Trophoblast cell (in vitro differentiated cells and primary cell): ENCODE measurements around the gene TMEM242.
A peak's percentile ranks its signal among the peaks of the same experiment; 100 is the strongest.

Experiments
- DNase-seq, 2 donors: peaks; one replicate each; pipeline ENCODE4 v3.0.0-alpha.2; 2016
- H2AFZ ChIP-seq: 2 replicates; pipeline ENCODE4 v1.6.1; 2013; ENCODE audit warnings: low read length, moderate library complexity, mild to moderate bottlenecking; ENCODE audit not compliant: insufficient read depth, poor library complexity
- H2AK5ac ChIP-seq: 2 replicates; pipeline ENCODE4 v1.6.1; 2013; ENCODE audit warnings: mild to moderate bottlenecking, low read length
- H2BK120ac ChIP-seq: 2 replicates; pipeline ENCODE4 v1.6.1; 2013; ENCODE audit warnings: low read length, mild to moderate bottlenecking, moderate library complexity; ENCODE audit not compliant: insufficient read depth, poor library complexity
- H2BK12ac ChIP-seq: 2 replicates; pipeline ENCODE4 v1.6.1; 2013; ENCODE audit warnings: mild to moderate bottlenecking, low read length, moderate library complexity
- H2BK5ac ChIP-seq: 2 replicates; pipeline ENCODE4 v1.6.1; 2013; ENCODE audit warnings: low read length, low read depth, moderate library complexity, mild to moderate bottlenecking; ENCODE audit not compliant: poor library complexity
- H3K14ac ChIP-seq: 2 replicates; pipeline ENCODE4 v1.6.1; 2013; ENCODE audit warnings: mild to moderate bottlenecking, low read length
- H3K18ac ChIP-seq: 2 replicates; pipeline ENCODE4 v1.6.1; 2013; ENCODE audit warnings: mild to moderate bottlenecking, low read length
- H3K23ac ChIP-seq: 2 replicates; pipeline ENCODE4 v1.6.1; 2013; ENCODE audit warnings: low read length
- H3K27ac ChIP-seq: 2 replicates; pipeline ENCODE4 v1.5.1; 2013; ENCODE audit warnings: low read depth, mild to moderate bottlenecking, inconsistent platforms, low read length, moderate library complexity
- H3K27me3 ChIP-seq: 2 replicates; pipeline ENCODE4 v1.6.1; 2013; ENCODE audit warnings: inconsistent platforms, mild to moderate bottlenecking, low read length, moderate library complexity; ENCODE audit not compliant: insufficient read depth
- H3K36me3 ChIP-seq, 2 experiments: 1 replicate in 1 of 2; 2 replicates in 1 of 2; pipeline ENCODE4 v1.6.1; 2013; ENCODE audit warnings: low read length in 2 of 2, mild to moderate bottlenecking in 2 of 2, moderate library complexity in 1 of 2; ENCODE audit not compliant: insufficient read depth in 2 of 2, control insufficient read depth in 1 of 2
- H3K4ac ChIP-seq: 2 replicates; pipeline ENCODE4 v1.6.1; 2013; ENCODE audit warnings: low read depth, mild to moderate bottlenecking, low read length, moderate library complexity
- H3K4me1 ChIP-seq, 2 experiments: 1 replicate in 1 of 2; 2 replicates in 1 of 2; pipeline ENCODE4 v1.6.1; 2013; ENCODE audit warnings: low read length in 2 of 2, mild to moderate bottlenecking in 2 of 2, moderate library complexity in 1 of 2; ENCODE audit not compliant: insufficient read depth in 2 of 2, control insufficient read depth in 1 of 2
- H3K4me2 ChIP-seq: 2 replicates; pipeline ENCODE4 v1.6.1; 2013; ENCODE audit warnings: inconsistent platforms, mild to moderate bottlenecking, low read length, moderate library complexity
- H3K4me3 ChIP-seq: 2 replicates; pipeline ENCODE4 v1.5.1; 2013; ENCODE audit warnings: mild to moderate bottlenecking, low read depth, low read length, inconsistent platforms
- H3K79me1 ChIP-seq: one replicate; pipeline ENCODE4 v1.6.1; 2013; ENCODE audit warnings: low read length
- H3K79me2 ChIP-seq: 2 replicates; pipeline ENCODE4 v1.6.1; 2013; ENCODE audit warnings: low read length, mild to moderate bottlenecking; ENCODE audit not compliant: control insufficient read depth, insufficient read depth, poor library complexity
- H3K9ac ChIP-seq: 2 replicates; pipeline ENCODE4 v1.6.1; 2013; ENCODE audit warnings: mild to moderate bottlenecking, low read length
- H3K9me3 ChIP-seq: 2 replicates; pipeline ENCODE4 v1.6.1; 2013; ENCODE audit warnings: low read depth, mild to moderate bottlenecking, control low read depth, inconsistent platforms, low read length; ENCODE audit not compliant: insufficient read depth
- H4K12ac ChIP-seq: 2 replicates; pipeline ENCODE4 v1.6.1; 2013; ENCODE audit warnings: low read depth, mild to moderate bottlenecking, low read length, moderate library complexity
- H4K8ac ChIP-seq: 2 replicates; pipeline ENCODE4 v1.6.1; 2013; ENCODE audit warnings: low read depth, mild to moderate bottlenecking, low read length, moderate library complexity
- H4K91ac ChIP-seq: one replicate; pipeline ENCODE4 v1.6.1; 2013; ENCODE audit warnings: low read depth, mild to moderate bottlenecking, low read length, moderate library complexity
- WGBS: extraction: QIAGEN DNeasy Blood & Tissue Kit; methylation state at CpG from one replicate; pipeline ENCODE4 v1.1.7; 2013; ENCODE audit warnings: missing lambda C conversion rate; ENCODE audit not compliant: insufficient read length, insufficient coverage; ENCODE audit errors: extremely low coverage; 5-methylcytosine and 5-hydroxymethylcytosine counted together

TMEM242 gene

GRCh38 chr6:157346373-157346772, 23.1 kb upstream of the TMEM242 start:
- Histone ChIP-seq H3K79me2 (no peaks in the 10 kb centered on the region), H3K9me3 (no peaks in the 10 kb centered on the region), H3K4me3 (no peak overlapping the region), H3K4ac (no peak overlapping the region), H4K8ac (no peak overlapping the region), H2BK5ac (no peak overlapping the region), H3K36me3 (no peaks in the 10 kb centered on the region), H3K14ac (no peak overlapping the region), H2AK5ac (no peak overlapping the region), H4K12ac (no peak overlapping the region), H4K91ac (no peak overlapping the region), H2BK12ac (no peak overlapping the region), H3K23ac (no peak overlapping the region), H3K27ac (no peak overlapping the region), H3K4me2 (no peak overlapping the region), H3K79me1 (no peaks in the 10 kb centered on the region), H3K4me1 (peaks cover 0 to 6% of the 10 kb centered on the region in 2 experiments), H3K27me3 (no peaks in the 10 kb centered on the region), H2BK120ac (no peak overlapping the region), H2AFZ (no peak overlapping the region), H3K18ac (no peak overlapping the region), H3K9ac (no peak overlapping the region)
- no peak for DNase-seq
- no CpG with 5 or more reads among the region's 2 CpGs for WGBS

GRCh38 chr6:157343732-157344131, 20.4 kb upstream of the TMEM242 start:
- Histone ChIP-seq H2AFZ (no peak overlapping the region), H2BK120ac (no peak overlapping the region), H3K79me2 (no peaks in the 10 kb centered on the region), H3K4me2 (no peak overlapping the region), H3K4me1 (peaks cover 0 to 6% of the 10 kb centered on the region in 2 experiments), H3K4ac (no peak overlapping the region), H4K91ac (no peak overlapping the region), H3K27ac (no peak overlapping the region), H3K27me3 (no peaks in the 10 kb centered on the region), H3K18ac (no peak overlapping the region), H3K4me3 (no peak overlapping the region), H4K8ac (no peak overlapping the region), H3K9me3 (no peaks in the 10 kb centered on the region), H3K14ac (no peak overlapping the region), H4K12ac (no peak overlapping the region), H3K79me1 (no peaks in the 10 kb centered on the region), H2BK12ac (no peak overlapping the region), H3K9ac (no peak overlapping the region), H2BK5ac (no peak overlapping the region), H3K36me3 (no peaks in the 10 kb centered on the region), H3K23ac (no peak overlapping the region), H2AK5ac (no peak overlapping the region)
- no CpG with 5 or more reads among the region's 4 CpGs for WGBS
- DNase-seq, result peak in 1 of 2 donors; percentile 46

- no peaks in the 10 kb centered on the region for H3K36me3 ChIP-seq
- no peak overlapping the region for H3K4ac ChIP-seq
- H3K9me3 ChIP-seq, result no peaks in the 10 kb centered on the region
These were observed 16.1 kb upstream of the TMEM242 start for GRCh38 chr6:157339432-157339831.

GRCh38 chr6:157337751-157338150, 14.4 kb upstream of the TMEM242 start:
- H3K4ac ChIP-seq, result no peak overlapping the region
- no peaks in the 10 kb centered on the region for H3K79me2 ChIP-seq
- H3K9ac ChIP-seq, result no peak overlapping the region
- no peak overlapping the region for H3K27ac ChIP-seq
- H3K4me2 ChIP-seq, result no peak overlapping the region
- no peaks in the 10 kb centered on the region for H3K9me3 ChIP-seq
- H3K36me3 ChIP-seq, result no peaks in the 10 kb centered on the region
- no peak overlapping the region for H2BK120ac ChIP-seq
- no CpG with 5 or more reads among the region's 2 CpGs for WGBS
- no peak overlapping the region for H2BK12ac ChIP-seq
- H2AFZ ChIP-seq, result no peak overlapping the region
- H3K14ac ChIP-seq, result no peak overlapping the region
- no peaks in the 10 kb centered on the region for H3K4me1 ChIP-seq
- no peak overlapping the region for H2BK5ac ChIP-seq
- no peak overlapping the region for H3K23ac ChIP-seq
- no peak overlapping the region for H3K18ac ChIP-seq
- H2AK5ac ChIP-seq, result no peak overlapping the region
- DNase-seq, result no peak
- no peaks in the 10 kb centered on the region for H3K27me3 ChIP-seq
- H3K4me3 ChIP-seq, result no peak overlapping the region
- no peak overlapping the region for H4K91ac ChIP-seq
- H4K8ac ChIP-seq, result no peak overlapping the region
- no peak overlapping the region for H4K12ac ChIP-seq
- no peaks in the 10 kb centered on the region for H3K79me1 ChIP-seq

More at GRCh38 chr6:157339432-157339831, 16.1 kb upstream of the TMEM242 start:
- H2BK120ac ChIP-seq, result no peak overlapping the region
- H4K12ac ChIP-seq, result no peak overlapping the region
- H2AFZ ChIP-seq, result no peak overlapping the region
- no peak for DNase-seq
- H3K27me3 ChIP-seq, result no peaks in the 10 kb centered on the region
- no peak overlapping the region for H4K8ac ChIP-seq
- no peaks in the 10 kb centered on the region for H3K79me1 ChIP-seq
- H4K91ac ChIP-seq, result no peak overlapping the region
- no peak overlapping the region for H2AK5ac ChIP-seq
- H3K23ac ChIP-seq, result no peak overlapping the region
- H3K4me2 ChIP-seq, result no peak overlapping the region
- no peak overlapping the region for H2BK12ac ChIP-seq
- no peak overlapping the region for H3K9ac ChIP-seq
- H3K4me1 ChIP-seq, result peaks cover 0 to 6% of the 10 kb centered on the region in 2 experiments
- whole genome bisulfite sequencing, result no CpG with 5 or more reads among the region's 1 CpG
- H2BK5ac ChIP-seq, result no peak overlapping the region
- no peak overlapping the region for H3K14ac ChIP-seq
- no peak overlapping the region for H3K18ac ChIP-seq
- H3K4me3 ChIP-seq, result no peak overlapping the region
- H3K27ac ChIP-seq, result no peak overlapping the region
- H3K79me2 ChIP-seq, result no peaks in the 10 kb centered on the region
